CD14-positive monocyte (primary cell): ENCODE measurements around the gene OBSCN. TPM values are rescaled to one million over a fixed set of nuclear protein-coding genes. Genes with fewer than 3 reads are reported as not detected.

Experiments used
- DNase-seq, 3 donors: peaks; one replicate each; pipeline ENCODE4 v3.0.0-alpha.2; 2011 to 2022
- H2AFZ ChIP-seq: 2 replicates; pipeline ENCODE4 v1.6.0; 2012; ENCODE audit warnings: mild to moderate bottlenecking, low read depth, low read length, inconsistent platforms; ENCODE audit not compliant: insufficient read depth, poor library complexity, severe bottlenecking
- H3K27ac ChIP-seq, 2 donors: 1 replicate in 1 of 2; 2 replicates in 1 of 2; pipeline ENCODE4 v1.5.1; 2012 to 2013; ENCODE audit warnings: low read length in 2 of 2, control low read depth in 1 of 2, inconsistent platforms in 1 of 2, low read depth in 1 of 2, mild to moderate bottlenecking in 1 of 2
- H3K27me3 ChIP-seq, 2 donors: one replicate each; pipeline versions ENCODE4 v1.6.0 to v1.6.1; 2011 to 2013; ENCODE audit warnings: low read length in 2 of 2; ENCODE audit not compliant: control insufficient read depth in 2 of 2, insufficient read depth in 2 of 2
- H3K36me3 ChIP-seq, 2 donors: replicated peaks in 1 of 2; 1 replicate in 1 of 2; 2 replicates in 1 of 2; pipeline versions ENCODE4 v1.5.1 to v1.6.1; 2012 to 2013; ENCODE audit warnings: low read length in 2 of 2, control low read depth in 1 of 2, inconsistent platforms in 1 of 2, mild to moderate bottlenecking in 1 of 2; ENCODE audit not compliant: insufficient read depth in 2 of 2, control insufficient read depth in 1 of 2
- H3K4me1 ChIP-seq, 2 donors: 1 replicate in 1 of 2; 2 replicates in 1 of 2; pipeline versions ENCODE4 v1.5.1 to v1.6.1; 2012 to 2013; ENCODE audit warnings: low read length in 2 of 2, control low read depth in 1 of 2, inconsistent platforms in 1 of 2, mild to moderate bottlenecking in 1 of 2, moderate library complexity in 1 of 2; ENCODE audit not compliant: insufficient read depth in 2 of 2, control insufficient read depth in 1 of 2
- H3K4me2 ChIP-seq: replicated peaks from 2 replicates; pipeline ENCODE3; 2012; ENCODE audit warnings: low read length, moderate library complexity, mild to moderate bottlenecking; ENCODE audit not compliant: poor library complexity, severe bottlenecking; ENCODE audit errors: extremely low read depth
- H3K4me3 ChIP-seq, 3 experiments: fragments of 200-600 bp in 1 of 3; sonication (generic) in 1 of 3; replicated peaks in 1 of 3; 1 replicate in 2 of 3; 2 replicates in 1 of 3; pipeline ENCODE4 v1.5.1; 2011 to 2013; ENCODE audit warnings: low read length in 3 of 3, mild to moderate bottlenecking in 3 of 3, control low read depth in 2 of 3, low read depth in 2 of 3, inconsistent platforms in 1 of 3, moderate library complexity in 1 of 3
- H3K79me2 ChIP-seq: 2 replicates; pipeline ENCODE4 v1.6.0; 2012; ENCODE audit warnings: mild to moderate bottlenecking, control low read depth, inconsistent platforms, low read length, moderate library complexity; ENCODE audit not compliant: insufficient read depth
- H3K9ac ChIP-seq: 2 replicates; pipeline ENCODE4 v1.6.0; 2017; ENCODE audit warnings: low read length, mild to moderate bottlenecking; ENCODE audit not compliant: insufficient read depth, poor library complexity, severe bottlenecking
- H3K9me3 ChIP-seq, 2 donors: replicated peaks in 1 of 2; 1 replicate in 1 of 2; 2 replicates in 1 of 2; pipeline versions ENCODE4 v1.5.1 to v1.6.1; 2012 to 2013; ENCODE audit warnings: low read length in 2 of 2, control low read depth in 1 of 2; ENCODE audit not compliant: control insufficient read depth in 1 of 2, insufficient read depth in 1 of 2
- H4K20me1 ChIP-seq: 2 replicates; pipeline ENCODE4 v1.6.0; 2012; ENCODE audit warnings: mild to moderate bottlenecking, low read length, control low read depth, moderate library complexity; ENCODE audit not compliant: insufficient read depth
- H3K27ac Mint-ChIP-seq, 7 donors: one replicate each; pipeline ENCODE4 v1.8.0; 2020; ENCODE audit warnings: mild to moderate bottlenecking in 7 of 7, mixed read lengths in 7 of 7, moderate library complexity in 6 of 7, inconsistent platforms in 2 of 7
- H3K27me3 Mint-ChIP-seq, 3 donors: one replicate each; pipeline ENCODE4 v1.8.0; 2021 to 2022; ENCODE audit warnings: low read depth in 3 of 3, mild to moderate bottlenecking in 3 of 3, mixed read lengths in 3 of 3, moderate library complexity in 3 of 3, inconsistent platforms in 1 of 3
- H3K36me3 Mint-ChIP-seq, 2 donors: one replicate each; pipeline ENCODE4 v1.8.0; 2020; ENCODE audit warnings: mixed read lengths in 2 of 2, inconsistent platforms in 1 of 2, mild to moderate bottlenecking in 1 of 2
- H3K4me1 Mint-ChIP-seq: one replicate; pipeline ENCODE4 v1.8.0; 2020; ENCODE audit warnings: mild to moderate bottlenecking, mixed read lengths
- H3K4me3 Mint-ChIP-seq, 2 donors: one replicate each; pipeline ENCODE4 v1.8.0; 2020; ENCODE audit warnings: mild to moderate bottlenecking in 2 of 2, mixed read lengths in 2 of 2, moderate library complexity in 1 of 2
- H3K9me3 Mint-ChIP-seq, 7 donors: one replicate each; pipeline ENCODE4 v1.8.0; 2020 to 2022; ENCODE audit warnings: mixed read lengths in 7 of 7, mild to moderate bottlenecking in 6 of 7, moderate library complexity in 6 of 7, inconsistent platforms in 2 of 7
- CTCF ChIP-seq: fragments of 200-600 bp; IDR thresholded peaks from one replicate; pipeline ENCODE4 v1.8.0; 2022; ENCODE audit warnings: antibody characterized with exemption, mild to moderate bottlenecking
- WGBS: methylation state at CpG from one replicate; pipeline ENCODE4 v1.1.5; 2013; ENCODE audit warnings: missing lambda C conversion rate; ENCODE audit not compliant: insufficient coverage; 5-methylcytosine and 5-hydroxymethylcytosine counted together
- intact Hi-C, 2 donors: fragments of 100-400 bp; cut with micrococcal nuclease; formaldehyde crosslinking; loops; one replicate each; pipeline versions ENCODE4 v1.15.0 to v1.15.1; 2023
- polyA plus RNA-seq, 3 donors: library from polyadenylated mRNA; depleted of rRNA in 1 of 3; unstranded in 2 of 3; stranded (reverse) in 1 of 3; fragments of 300-500 nt in 2 of 3; fragments of >200 nt in 1 of 3; fragmentation: Illumina TruSeq in 2 of 3; gene quantifications; 1 replicate in 2 of 3; 2 replicates in 1 of 3; pipeline ENCODE4 v1.2.3, GENCODE V29; 2012 to 2021

Gene OBSCN
- polyA plus RNA-seq, 3 donors, result 0.57 to 1.5 (median 0.76) TPM

- Histone ChIP-seq H3K27me3 (no peaks in the 10 kb centered on the region), H3K36me3 (peaks cover 56 to 68% of the 10 kb centered on the region in 2 donors), H4K20me1 (peaks cover 61% of the 10 kb centered on the region), H3K4me2 (no peak overlapping the region), H3K9me3 (no peaks in the 10 kb centered on the region), H2AFZ (no peak overlapping the region), H3K9ac (no peak overlapping the region), H3K79me2 (peaks cover 5% of the 10 kb centered on the region), H3K27ac (no peak overlapping the region), H3K4me1 (no peaks in the 10 kb centered on the region), H3K4me3 (no peak overlapping the region)
- 94% methylated on average over 6 of the region's 9 CpGs for WGBS
- intact Hi-C loops, result no loop called here
- peak overlapping the region in 3 of 7 donors; percentile 1 to 7 (median 2) for H3K27ac Mint-ChIP-seq
- no peaks in the 10 kb centered on the region for H3K4me1 Mint-ChIP-seq
- H3K36me3 Mint-ChIP-seq, result peaks cover 52 to 63% of the 10 kb centered on the region in 2 donors
- no peak for TF ChIP-seq CTCF
- no peak for DNase-seq
- peaks cover 0 to 7% (median 2%) of the 10 kb centered on the region in 3 donors for H3K27me3 Mint-ChIP-seq
- H3K4me3 Mint-ChIP-seq, result no peak overlapping the region
- H3K9me3 Mint-ChIP-seq, result no peaks in the 10 kb centered on the region
These were observed 186.1 kb downstream of the OBSCN start for GRCh38 chr1:228393811-228394570.

- no peaks in the 10 kb centered on the region for H3K4me1 ChIP-seq
- H3K9me3 Mint-ChIP-seq, result no peaks in the 10 kb centered on the region
- H3K27ac ChIP-seq, result no peak overlapping the region
- H3K9me3 ChIP-seq, result no peaks in the 10 kb centered on the region
- no peak overlapping the region for H2AFZ ChIP-seq
- H3K27me3 ChIP-seq, result no peaks in the 10 kb centered on the region
- no peak for TF ChIP-seq CTCF
- H3K4me2 ChIP-seq, result no peak overlapping the region
- no peak overlapping the region for H3K4me3 ChIP-seq
- WGBS, result 94% methylated on average over 35 of the region's 38 CpGs
- H3K27ac Mint-ChIP-seq, result peak overlapping the region in 1 of 7 donors; percentile 15
- peaks cover 61 to 75% of the 10 kb centered on the region in 2 donors for H3K36me3 ChIP-seq
- H4K20me1 ChIP-seq, result peaks cover 68% of the 10 kb centered on the region
- no peaks in the 10 kb centered on the region for H3K4me1 Mint-ChIP-seq
- peaks cover 6% of the 10 kb centered on the region for H3K79me2 ChIP-seq
- DNase-seq, result no peak
- intact Hi-C loops, result no loop called here
- no peak overlapping the region for H3K4me3 Mint-ChIP-seq
- peaks cover 0 to 4% (median 2%) of the 10 kb centered on the region in 3 donors for H3K27me3 Mint-ChIP-seq
- peaks cover 55 to 70% of the 10 kb centered on the region in 2 donors for H3K36me3 Mint-ChIP-seq
- no peak overlapping the region for H3K9ac ChIP-seq
These were observed 186.9 kb downstream of the OBSCN start for GRCh38 chr1:228394571-228395394.
